Neural crest cell (in vitro differentiated cells): ENCODE results near the gene POGLUT2. TPM values are rescaled to one million over a fixed set of nuclear protein-coding genes. Genes with fewer than 3 reads are reported as not detected.

ENCODE experiments used
- DNase-seq: peaks from one replicate; pipeline ENCODE4 v3.0.0; 2021; ENCODE audit warnings: low read depth, mixed read lengths, low spot score
- H3K27ac Mint-ChIP-seq: one replicate; pipeline ENCODE4 v1.8.0; 2021; ENCODE audit warnings: mild to moderate bottlenecking, mixed read lengths; ENCODE audit not compliant: unreplicated experiment
- H3K27me3 Mint-ChIP-seq: 2 replicates; pipeline ENCODE4 v1.8.0; 2021; ENCODE audit warnings: low read depth, mild to moderate bottlenecking, mixed read lengths
- H3K36me3 Mint-ChIP-seq: 2 replicates; pipeline ENCODE4 v1.8.0; 2021; ENCODE audit warnings: low read depth, mild to moderate bottlenecking, mixed read lengths
- H3K4me1 Mint-ChIP-seq: 2 replicates; pipeline ENCODE4 v1.8.0; 2021; ENCODE audit warnings: mixed read lengths
- H3K4me3 Mint-ChIP-seq: one replicate; pipeline ENCODE4 v1.8.0; 2021; ENCODE audit warnings: mild to moderate bottlenecking, mixed read lengths
- H3K9me3 Mint-ChIP-seq: 2 replicates; pipeline ENCODE4 v1.8.0; 2021; ENCODE audit warnings: mixed read lengths
- long read RNA-seq: library from polyadenylated mRNA; unstranded; transcript quantifications from one replicate; pipeline ENCODE4 v2.0.0, GENCODE V29; 2020
- total RNA-seq: library from RNA; stranded (reverse); gene quantifications from 2 replicates; pipeline ENCODE4 v1.2.1, GENCODE V29; 2021
- TF ChIP-seq, protein P1 (sequence below): fragments of 200-600 bp; sonication (generic); conservative IDR thresholded peaks from 2 replicates; pipeline ENCODE4 v1.5.0; 2021; ENCODE audit warnings: antibody characterized with exemption, mild to moderate bottlenecking

POGLUT2 gene
- total RNA-seq: 29.9 and 31.1 TPM in 2 replicates
- long read RNA-seq, transcript KDELC1-201 (10 exons, 2,060 nt): major isoform, 103 of 124 reads
- long read RNA-seq, partial matches to known transcripts: 7 of 124 reads
- long read RNA-seq, other reads (novel, unspliced or antisense): 14 of 124 reads

- no peaks in the 10 kb centered on the region for H3K9me3 Mint-ChIP-seq
- TF ChIP-seq, protein P1, sequence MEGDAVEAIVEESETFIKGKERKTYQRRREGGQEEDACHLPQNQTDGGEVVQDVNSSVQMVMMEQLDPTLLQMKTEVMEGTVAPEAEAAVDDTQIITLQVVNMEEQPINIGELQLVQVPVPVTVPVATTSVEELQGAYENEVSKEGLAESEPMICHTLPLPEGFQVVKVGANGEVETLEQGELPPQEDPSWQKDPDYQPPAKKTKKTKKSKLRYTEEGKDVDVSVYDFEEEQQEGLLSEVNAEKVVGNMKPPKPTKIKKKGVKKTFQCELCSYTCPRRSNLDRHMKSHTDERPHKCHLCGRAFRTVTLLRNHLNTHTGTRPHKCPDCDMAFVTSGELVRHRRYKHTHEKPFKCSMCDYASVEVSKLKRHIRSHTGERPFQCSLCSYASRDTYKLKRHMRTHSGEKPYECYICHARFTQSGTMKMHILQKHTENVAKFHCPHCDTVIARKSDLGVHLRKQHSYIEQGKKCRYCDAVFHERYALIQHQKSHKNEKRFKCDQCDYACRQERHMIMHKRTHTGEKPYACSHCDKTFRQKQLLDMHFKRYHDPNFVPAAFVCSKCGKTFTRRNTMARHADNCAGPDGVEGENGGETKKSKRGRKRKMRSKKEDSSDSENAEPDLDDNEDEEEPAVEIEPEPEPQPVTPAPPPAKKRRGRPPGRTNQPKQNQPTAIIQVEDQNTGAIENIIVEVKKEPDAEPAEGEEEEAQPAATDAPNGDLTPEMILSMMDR: no peak
- no peaks in the 10 kb centered on the region for H3K27me3 Mint-ChIP-seq
- peak within 1 kb of the TSS; percentile 84 for H3K27ac Mint-ChIP-seq
- H3K4me3 Mint-ChIP-seq: peak within 1 kb of the TSS; percentile 98
- H3K36me3 Mint-ChIP-seq: peaks cover 3% of the 10 kb centered on the region
- peaks cover 36% of the 10 kb centered on the region for H3K4me1 Mint-ChIP-seq
- peak; percentile 80 for DNase-seq
Measured at GRCh38 chr13:102798581-102799425, at the start of gene POGLUT2, which contains the start of gene BIVM. Gene POGLUT2 (minus strand): TSS chr13:102798976. CDS start chr13:102798670, 306 bp downstream. Gene BIVM (plus strand): TSS chr13:102799119. CDS start chr13:102807268, 8,149 bp downstream.

DNA sequence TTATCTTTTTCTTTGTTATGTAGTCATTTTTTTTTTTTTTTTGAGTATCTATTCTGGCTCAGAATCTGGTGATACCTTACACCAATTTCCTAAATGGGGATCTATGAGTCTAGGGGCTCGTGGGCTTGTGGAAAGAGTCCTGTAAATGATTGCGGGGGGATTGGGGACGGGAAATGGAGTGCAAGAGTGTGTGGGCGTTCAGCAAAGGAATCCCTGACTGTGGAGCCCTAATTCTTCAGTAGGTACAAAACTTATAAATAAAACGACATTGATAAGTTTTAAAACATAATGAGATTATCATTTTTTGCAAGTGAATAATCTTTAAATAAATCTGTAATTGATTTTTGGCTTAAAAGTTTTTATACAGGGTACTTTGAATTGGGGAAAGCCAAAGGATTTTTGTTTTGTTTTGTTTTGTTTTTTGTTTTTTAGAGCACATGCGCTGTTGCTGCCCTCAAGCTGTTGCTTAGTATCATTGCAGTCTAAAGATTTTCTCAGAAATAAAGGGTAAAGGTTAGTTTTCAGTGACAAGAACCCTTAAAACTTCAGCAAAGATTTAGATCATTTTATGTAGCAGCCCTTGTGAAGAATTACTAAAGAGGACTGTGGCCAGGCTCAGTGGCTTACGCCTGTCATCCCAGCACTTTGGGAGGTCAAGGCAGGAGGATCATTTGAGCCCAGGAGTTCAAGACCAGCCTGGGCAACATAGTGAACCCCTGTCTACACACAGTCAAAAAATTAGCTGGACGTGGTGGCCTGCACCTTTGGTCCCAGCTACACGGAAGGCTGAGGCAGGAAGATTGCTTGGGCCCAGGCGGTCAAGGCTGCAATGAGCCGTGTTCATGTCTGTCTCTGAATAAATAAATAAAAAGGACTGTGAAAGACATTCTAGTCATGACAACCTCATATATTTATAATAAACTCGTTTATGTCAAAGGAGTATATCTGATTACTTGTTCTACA, 48.8 kb upstream of the POGLUT2 start:
- Mint-ChIP-seq H3K27me3 (no peaks in the 10 kb centered on the region), H3K9me3 (no peaks in the 10 kb centered on the region), H3K27ac (peak overlapping the region; percentile 83), H3K4me1 (peaks cover 26% of the 10 kb centered on the region), H3K36me3 (no peaks in the 10 kb centered on the region), H3K4me3 (peak overlapping the region; percentile 98)
- DNase-seq: no peak
- TF ChIP-seq, protein P1: peak; percentile 79

GRCh38 chr13:102846261-102847015, 47.7 kb upstream of the POGLUT2 start:
- TF ChIP-seq, protein P1: no peak
- Mint-ChIP-seq H3K4me3 (peak overlapping the region; percentile 98), H3K27ac (peak overlapping the region; percentile 98), H3K9me3 (no peaks in the 10 kb centered on the region), H3K27me3 (no peaks in the 10 kb centered on the region), H3K36me3 (no peaks in the 10 kb centered on the region), H3K4me1 (peaks cover 26% of the 10 kb centered on the region)
- peak; percentile 7 for DNase-seq

GRCh38 chr13:102845630-102846260, 47.0 kb upstream of the POGLUT2 start, which contains the start of gene ERCC5:
Gene ERCC5 (plus strand): TSS chr13:102846032. CDS start chr13:102846267, 235 bp downstream.
- peak within 1 kb of the TSS; percentile 98 for H3K27ac Mint-ChIP-seq
- H3K36me3 Mint-ChIP-seq: no peaks in the 10 kb centered on the region
- H3K4me1 Mint-ChIP-seq: peaks cover 26% of the 10 kb centered on the region
- peak; percentile 93 for DNase-seq
- peak within 1 kb of the TSS; percentile 98 for H3K4me3 Mint-ChIP-seq
- TF ChIP-seq, protein P1: no peak
- H3K9me3 Mint-ChIP-seq: no peaks in the 10 kb centered on the region
- no peaks in the 10 kb centered on the region for H3K27me3 Mint-ChIP-seq
